HEK293 (cell line): ENCODE data around the gene GPN1.
A peak's percentile ranks its signal among the peaks of the same experiment; 100 is the strongest.
"Not testable (repeated sequence)": the region's sequence is repeated elsewhere in the genome, so short reads cannot be mapped to it uniquely, and the experiment has no call there.

Source experiments
- CTCF ChIA-PET: fragments of 350-600 bp; formaldehyde crosslinking; extraction: SDS; loops from one replicate; lab custom pipeline; 2021; ENCODE audit warnings: antibody characterized with exemption; lab: Yijun Ruan, JAX
- POLR2A ChIA-PET: fragments of 300-600 bp; formaldehyde crosslinking; extraction: SDS; loops from one replicate; lab custom pipeline; 2020; ENCODE audit warnings: antibody characterized with exemption, inconsistent platforms; lab: Yijun Ruan, JAX
- H3K27ac ChIP-seq: fragments of 200-500 bp; sonication (Bioruptor generic); 2 replicates; pipeline ENCODE4 v1.5.1; 2014; ENCODE audit warnings: low read depth, low read length, control low read depth, inconsistent platforms; ENCODE audit errors: extremely low read depth
- H3K36me3 ChIP-seq, 2 experiments: fragments of 200-500 bp in 1 of 2; sonication (Bioruptor generic) in 1 of 2; 1 replicate in 1 of 2; 2 replicates in 1 of 2; pipeline ENCODE4 v1.5.1; 2014 to 2017; ENCODE audit warnings: inconsistent platforms in 2 of 2, low read length in 2 of 2; ENCODE audit not compliant: control insufficient read depth in 2 of 2, insufficient read depth in 1 of 2
- H3K4me1 ChIP-seq: fragments of 200-500 bp; sonication (Bioruptor generic); 2 replicates; pipeline ENCODE4 v1.5.1; 2014; ENCODE audit warnings: mild to moderate bottlenecking, low read length, inconsistent platforms; ENCODE audit not compliant: control insufficient read depth, insufficient read depth
- H3K4me3 ChIP-seq: 2 replicates; pipeline ENCODE4 v1.5.1; 2011; ENCODE audit warnings: low read depth, mild to moderate bottlenecking, control low read depth, low read length, moderate library complexity
- H3K9me3 ChIP-seq: fragments of 200-500 bp; sonication (Bioruptor generic); 2 replicates; pipeline ENCODE4 v1.5.1; 2014; ENCODE audit warnings: low read depth, low read length, inconsistent platforms; ENCODE audit not compliant: control insufficient read depth, insufficient read depth
- MEIS1 ChIP-seq: sonication (generic); formaldehyde crosslinking; IDR thresholded peaks from 2 replicates; pipeline ENCODE4 v1.8.1; 2022; ENCODE audit warnings: missing genetic modification reagents, mild to moderate bottlenecking, borderline replicate concordance
- ZNF544 ChIP-seq: fragments of 450-650 bp; formaldehyde crosslinking; IDR thresholded peaks from 2 replicates; pipeline ENCODE4 v1.5.0; 2017; ENCODE audit warnings: missing biosample characterization, missing genetic modification characterization
- ZNF585B ChIP-seq: fragments of 450-650 bp; formaldehyde crosslinking; IDR thresholded peaks from 2 replicates; pipeline ENCODE4 v1.5.1; 2016; ENCODE audit warnings: missing biosample characterization, missing genetic modification characterization
- ZNF777 ChIP-seq: fragments of 450-650 bp; formaldehyde crosslinking; IDR thresholded peaks from 2 replicates; pipeline ENCODE4 v1.5.1; 2017; ENCODE audit warnings: missing biosample characterization, missing genetic modification characterization, borderline replicate concordance
- TF ChIP-seq, protein P1 (sequence below): IDR thresholded peaks from 2 replicates; pipeline ENCODE4 v1.6.1; 2011; ENCODE audit warnings: mild to moderate bottlenecking, low read depth, low read length, borderline replicate concordance
- TF ChIP-seq, protein P2 (sequence below): fragments of 450-650 bp; formaldehyde crosslinking; IDR thresholded peaks from 2 replicates; pipeline ENCODE4 v1.5.1; 2016; ENCODE audit warnings: missing biosample characterization, missing genetic modification characterization
- TF ChIP-seq, protein P3 (sequence below): fragments of 450-650 bp; formaldehyde crosslinking; IDR thresholded peaks from 2 replicates; pipeline ENCODE4 v1.5.1; 2016; ENCODE audit warnings: missing biosample characterization, missing genetic modification characterization
- TF ChIP-seq, protein P4 (sequence below): fragments of 450-650 bp; formaldehyde crosslinking; conservative IDR thresholded peaks from 2 replicates; pipeline ENCODE4 v1.5.1; 2016; ENCODE audit warnings: low read depth, missing biosample characterization, missing genetic modification characterization
- TF ChIP-seq, protein P5 (sequence below): fragments of 450-650 bp; formaldehyde crosslinking; IDR thresholded peaks from 2 replicates; pipeline ENCODE4 v1.5.1; 2017; ENCODE audit warnings: missing biosample characterization, missing genetic modification characterization
- TF ChIP-seq, protein P6 (sequence below): fragments of 450-650 bp; formaldehyde crosslinking; IDR thresholded peaks from 2 replicates; pipeline ENCODE4 v1.5.1; 2016; ENCODE audit warnings: missing biosample characterization, missing genetic modification characterization

GPN1 gene

DNA sequence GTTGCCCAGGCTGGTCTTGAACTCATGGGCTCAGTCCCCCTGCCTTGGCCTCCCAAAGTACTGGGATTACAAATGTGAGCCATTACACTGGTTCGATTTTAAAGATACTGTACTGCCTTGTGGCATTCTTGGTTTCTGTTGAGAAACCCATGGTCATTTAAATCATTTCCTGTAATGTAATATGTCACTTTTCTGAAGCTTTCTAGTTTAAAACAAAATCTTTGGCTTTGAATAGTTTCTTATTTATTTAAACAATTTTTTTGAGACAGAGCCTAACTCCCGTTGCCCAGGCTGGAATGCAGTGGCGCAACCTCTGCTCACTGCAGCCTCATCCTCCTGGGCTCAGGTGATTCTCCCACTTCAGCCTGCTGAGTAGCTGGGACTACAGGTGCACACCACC lies 37.1 kb upstream of the GPN1 start (continued):
- TF ChIP-seq, protein P1, sequence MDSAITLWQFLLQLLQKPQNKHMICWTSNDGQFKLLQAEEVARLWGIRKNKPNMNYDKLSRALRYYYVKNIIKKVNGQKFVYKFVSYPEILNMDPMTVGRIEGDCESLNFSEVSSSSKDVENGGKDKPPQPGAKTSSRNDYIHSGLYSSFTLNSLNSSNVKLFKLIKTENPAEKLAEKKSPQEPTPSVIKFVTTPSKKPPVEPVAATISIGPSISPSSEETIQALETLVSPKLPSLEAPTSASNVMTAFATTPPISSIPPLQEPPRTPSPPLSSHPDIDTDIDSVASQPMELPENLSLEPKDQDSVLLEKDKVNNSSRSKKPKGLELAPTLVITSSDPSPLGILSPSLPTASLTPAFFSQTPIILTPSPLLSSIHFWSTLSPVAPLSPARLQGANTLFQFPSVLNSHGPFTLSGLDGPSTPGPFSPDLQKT, result no peak
- TF ChIP-seq MEIS1 (CRISPR knock-in tag) (no peak), ZNF585B (tag by site-specific recombination) (no peak)
- TF ChIP-seq, protein P2, sequence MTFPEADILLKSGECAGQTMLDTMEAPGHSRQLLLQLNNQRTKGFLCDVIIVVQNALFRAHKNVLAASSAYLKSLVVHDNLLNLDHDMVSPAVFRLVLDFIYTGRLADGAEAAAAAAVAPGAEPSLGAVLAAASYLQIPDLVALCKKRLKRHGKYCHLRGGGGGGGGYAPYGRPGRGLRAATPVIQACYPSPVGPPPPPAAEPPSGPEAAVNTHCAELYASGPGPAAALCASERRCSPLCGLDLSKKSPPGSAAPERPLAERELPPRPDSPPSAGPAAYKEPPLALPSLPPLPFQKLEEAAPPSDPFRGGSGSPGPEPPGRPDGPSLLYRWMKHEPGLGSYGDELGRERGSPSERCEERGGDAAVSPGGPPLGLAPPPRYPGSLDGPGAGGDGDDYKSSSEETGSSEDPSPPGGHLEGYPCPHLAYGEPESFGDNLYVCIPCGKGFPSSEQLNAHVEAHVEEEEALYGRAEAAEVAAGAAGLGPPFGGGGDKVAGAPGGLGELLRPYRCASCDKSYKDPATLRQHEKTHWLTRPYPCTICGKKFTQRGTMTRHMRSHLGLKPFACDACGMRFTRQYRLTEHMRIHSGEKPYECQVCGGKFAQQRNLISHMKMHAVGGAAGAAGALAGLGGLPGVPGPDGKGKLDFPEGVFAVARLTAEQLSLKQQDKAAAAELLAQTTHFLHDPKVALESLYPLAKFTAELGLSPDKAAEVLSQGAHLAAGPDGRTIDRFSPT (tag by site-specific recombination), result no peak
- TF ChIP-seq, protein P3, sequence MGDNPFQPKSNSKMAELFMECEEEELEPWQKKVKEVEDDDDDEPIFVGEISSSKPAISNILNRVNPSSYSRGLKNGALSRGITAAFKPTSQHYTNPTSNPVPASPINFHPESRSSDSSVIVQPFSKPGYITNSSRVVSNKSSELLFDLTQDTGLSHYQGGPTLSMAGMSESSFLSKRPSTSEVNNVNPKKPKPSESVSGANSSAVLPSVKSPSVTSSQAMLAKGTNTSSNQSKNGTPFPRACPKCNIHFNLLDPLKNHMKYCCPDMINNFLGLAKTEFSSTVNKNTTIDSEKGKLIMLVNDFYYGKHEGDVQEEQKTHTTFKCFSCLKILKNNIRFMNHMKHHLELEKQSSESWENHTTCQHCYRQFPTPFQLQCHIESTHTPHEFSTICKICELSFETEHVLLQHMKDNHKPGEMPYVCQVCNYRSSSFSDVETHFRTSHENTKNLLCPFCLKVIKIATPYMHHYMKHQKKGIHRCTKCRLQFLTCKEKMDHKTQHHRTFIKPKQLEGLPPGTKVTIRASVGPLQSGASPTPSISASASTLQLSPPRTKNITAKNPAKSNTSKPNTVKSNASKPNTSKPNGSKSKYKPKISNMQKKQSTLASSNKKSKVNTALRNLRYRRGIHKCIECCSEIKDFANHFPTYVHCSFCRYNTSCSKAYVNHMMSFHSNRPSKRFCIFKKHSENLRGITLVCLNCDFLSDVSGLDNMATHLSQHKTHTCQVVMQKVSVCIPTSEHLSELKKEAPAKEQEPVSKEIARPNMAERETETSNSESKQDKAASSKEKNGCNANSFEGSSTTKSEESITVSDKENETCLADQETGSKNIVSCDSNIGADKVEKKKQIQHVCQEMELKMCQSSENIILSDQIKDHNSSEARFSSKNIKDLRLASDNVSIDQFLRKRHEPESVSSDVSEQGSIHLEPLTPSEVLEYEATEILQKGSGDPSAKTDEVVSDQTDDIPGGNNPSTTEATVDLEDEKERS (tag by site-specific recombination), result no peak

DNA sequence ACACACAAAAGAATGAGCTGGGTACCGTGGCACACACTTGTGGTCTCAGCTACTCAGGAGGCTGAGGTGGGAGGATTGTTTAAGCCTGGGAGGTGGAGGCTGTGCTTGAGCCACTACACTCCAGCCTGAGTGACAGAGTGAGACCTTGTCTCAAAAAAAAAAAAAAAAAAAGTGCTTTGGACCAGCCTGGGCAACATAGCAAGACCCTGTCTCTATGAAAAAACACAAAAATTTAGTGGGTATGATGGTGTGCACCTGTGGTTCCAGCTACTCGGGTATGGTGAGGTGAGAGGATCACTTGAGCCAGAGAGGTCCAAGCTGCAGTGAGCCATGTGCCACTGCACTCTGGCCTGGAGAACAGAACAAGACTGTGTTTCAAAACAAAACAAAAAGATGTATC lies 35.6 kb upstream of the GPN1 start:
- Histone ChIP-seq H3K36me3 (peaks cover 3 to 5% of the 10 kb centered on the region in 2 experiments; a peak in 2 of 3 replicates), H3K9me3 (no peaks in the 10 kb centered on the region), H3K27ac (no peak overlapping the region), H3K4me3 (no peak overlapping the region), H3K4me1 (peaks cover 5% of the 10 kb centered on the region; the same call in 1 of the 2 replicates)
- no peak for TF ChIP-seq ZNF777 (tag by site-specific recombination)
- TF ChIP-seq, protein P4, sequence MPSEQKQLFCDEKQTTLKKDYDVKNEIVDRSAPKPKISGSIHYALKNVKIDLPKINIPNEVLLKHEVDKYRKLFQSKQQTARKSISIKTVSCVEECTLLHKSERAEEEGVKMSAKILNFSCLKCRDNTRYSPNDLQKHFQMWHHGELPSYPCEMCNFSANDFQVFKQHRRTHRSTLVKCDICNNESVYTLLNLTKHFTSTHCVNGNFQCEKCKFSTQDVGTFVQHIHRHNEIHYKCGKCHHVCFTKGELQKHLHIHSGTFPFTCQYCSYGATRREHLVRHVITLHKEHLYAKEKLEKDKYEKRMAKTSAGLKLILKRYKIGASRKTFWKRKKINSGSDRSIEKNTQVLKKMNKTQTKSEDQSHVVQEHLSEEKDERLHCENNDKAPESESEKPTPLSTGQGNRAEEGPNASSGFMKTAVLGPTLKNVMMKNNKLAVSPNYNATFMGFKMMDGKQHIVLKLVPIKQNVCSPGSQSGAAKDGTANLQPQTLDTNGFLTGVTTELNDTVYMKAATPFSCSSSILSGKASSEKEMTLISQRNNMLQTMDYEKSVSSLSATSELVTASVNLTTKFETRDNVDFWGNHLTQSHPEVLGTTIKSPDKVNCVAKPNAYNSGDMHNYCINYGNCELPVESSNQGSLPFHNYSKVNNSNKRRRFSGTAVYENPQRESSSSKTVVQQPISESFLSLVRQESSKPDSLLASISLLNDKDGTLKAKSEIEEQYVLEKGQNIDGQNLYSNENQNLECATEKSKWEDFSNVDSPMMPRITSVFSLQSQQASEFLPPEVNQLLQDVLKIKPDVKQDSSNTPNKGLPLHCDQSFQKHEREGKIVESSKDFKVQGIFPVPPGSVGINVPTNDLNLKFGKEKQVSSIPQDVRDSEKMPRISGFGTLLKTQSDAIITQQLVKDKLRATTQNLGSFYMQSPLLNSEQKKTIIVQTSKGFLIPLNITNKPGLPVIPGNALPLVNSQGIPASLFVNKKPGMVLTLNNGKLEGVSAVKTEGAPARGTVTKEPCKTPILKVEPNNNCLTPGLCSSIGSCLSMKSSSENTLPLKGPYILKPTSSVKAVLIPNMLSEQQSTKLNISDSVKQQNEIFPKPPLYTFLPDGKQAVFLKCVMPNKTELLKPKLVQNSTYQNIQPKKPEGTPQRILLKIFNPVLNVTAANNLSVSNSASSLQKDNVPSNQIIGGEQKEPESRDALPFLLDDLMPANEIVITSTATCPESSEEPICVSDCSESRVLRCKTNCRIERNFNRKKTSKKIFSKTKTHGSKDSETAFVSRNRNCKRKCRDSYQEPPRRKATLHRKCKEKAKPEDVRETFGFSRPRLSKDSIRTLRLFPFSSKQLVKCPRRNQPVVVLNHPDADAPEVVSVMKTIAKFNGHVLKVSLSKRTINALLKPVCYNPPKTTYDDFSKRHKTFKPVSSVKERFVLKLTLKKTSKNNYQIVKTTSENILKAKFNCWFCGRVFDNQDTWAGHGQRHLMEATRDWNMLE (tag by site-specific recombination), result no peak
- TF ChIP-seq, protein P5, sequence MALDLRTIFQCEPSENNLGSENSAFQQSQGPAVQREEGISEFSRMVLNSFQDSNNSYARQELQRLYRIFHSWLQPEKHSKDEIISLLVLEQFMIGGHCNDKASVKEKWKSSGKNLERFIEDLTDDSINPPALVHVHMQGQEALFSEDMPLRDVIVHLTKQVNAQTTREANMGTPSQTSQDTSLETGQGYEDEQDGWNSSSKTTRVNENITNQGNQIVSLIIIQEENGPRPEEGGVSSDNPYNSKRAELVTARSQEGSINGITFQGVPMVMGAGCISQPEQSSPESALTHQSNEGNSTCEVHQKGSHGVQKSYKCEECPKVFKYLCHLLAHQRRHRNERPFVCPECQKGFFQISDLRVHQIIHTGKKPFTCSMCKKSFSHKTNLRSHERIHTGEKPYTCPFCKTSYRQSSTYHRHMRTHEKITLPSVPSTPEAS (tag by site-specific recombination), result 0 out of 2 replicates have a peak, but pooled peaks have one; percentile 32
- TF ChIP-seq, protein P6, sequence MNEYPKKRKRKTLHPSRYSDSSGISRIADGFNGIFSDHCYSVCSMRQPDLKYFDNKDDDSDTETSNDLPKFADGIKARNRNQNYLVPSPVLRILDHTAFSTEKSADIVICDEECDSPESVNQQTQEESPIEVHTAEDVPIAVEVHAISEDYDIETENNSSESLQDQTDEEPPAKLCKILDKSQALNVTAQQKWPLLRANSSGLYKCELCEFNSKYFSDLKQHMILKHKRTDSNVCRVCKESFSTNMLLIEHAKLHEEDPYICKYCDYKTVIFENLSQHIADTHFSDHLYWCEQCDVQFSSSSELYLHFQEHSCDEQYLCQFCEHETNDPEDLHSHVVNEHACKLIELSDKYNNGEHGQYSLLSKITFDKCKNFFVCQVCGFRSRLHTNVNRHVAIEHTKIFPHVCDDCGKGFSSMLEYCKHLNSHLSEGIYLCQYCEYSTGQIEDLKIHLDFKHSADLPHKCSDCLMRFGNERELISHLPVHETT (tag by site-specific recombination), result no peak
- no peak for TF ChIP-seq ZNF544 (tag by site-specific recombination)
- POLR2A ChIA-PET, result interaction anchor here (0.7 kb wide), 1 partner anchor 152 kb away, joined by 3 read pairs; no protein-coding TSS in a partner anchor
- CTCF ChIA-PET, result no interaction called here

DNA sequence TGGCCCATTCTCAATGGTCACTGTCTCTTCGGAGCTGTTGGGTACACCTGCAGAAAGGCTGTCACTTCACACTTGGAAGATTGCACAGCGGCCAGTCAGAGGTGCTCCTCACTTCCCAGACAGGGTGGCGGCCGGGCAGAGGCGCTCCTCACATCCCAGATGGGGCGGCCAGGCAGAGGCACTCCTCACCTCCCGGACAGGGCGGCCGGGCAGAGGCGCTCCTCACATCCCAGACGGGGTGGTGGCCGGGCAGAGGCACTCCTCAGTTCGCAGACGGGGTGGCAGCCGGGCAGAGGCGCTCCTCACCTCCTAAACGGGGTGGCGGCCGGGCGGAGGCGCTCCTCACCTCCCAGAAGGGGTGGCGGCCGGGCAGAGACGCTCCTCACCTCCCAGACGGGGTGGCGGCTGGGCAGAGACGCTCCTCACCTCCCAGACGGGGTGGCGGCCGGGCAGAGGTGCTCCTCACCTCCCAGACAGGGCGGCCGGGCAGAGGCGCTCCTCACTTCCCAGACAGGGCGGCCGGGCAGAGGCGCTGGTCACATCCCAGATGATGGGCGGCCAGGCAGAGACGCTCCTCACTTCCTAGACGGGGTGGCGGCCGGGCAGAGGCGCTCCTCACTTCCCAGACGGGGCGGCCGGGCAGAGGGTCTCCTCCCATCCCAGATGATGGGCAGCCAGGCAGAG lies 34.7 kb upstream of the GPN1 start:
- H3K4me3 ChIP-seq, H3K27ac ChIP-seq, H3K4me1 ChIP-seq, POLR2A ChIA-PET, H3K9me3 ChIP-seq, CTCF ChIA-PET: not testable (repeated sequence)
- peaks cover 3 to 13% of the 10 kb centered on the region in 2 experiments; a peak in 2 of 3 replicates for H3K36me3 ChIP-seq

DNA sequence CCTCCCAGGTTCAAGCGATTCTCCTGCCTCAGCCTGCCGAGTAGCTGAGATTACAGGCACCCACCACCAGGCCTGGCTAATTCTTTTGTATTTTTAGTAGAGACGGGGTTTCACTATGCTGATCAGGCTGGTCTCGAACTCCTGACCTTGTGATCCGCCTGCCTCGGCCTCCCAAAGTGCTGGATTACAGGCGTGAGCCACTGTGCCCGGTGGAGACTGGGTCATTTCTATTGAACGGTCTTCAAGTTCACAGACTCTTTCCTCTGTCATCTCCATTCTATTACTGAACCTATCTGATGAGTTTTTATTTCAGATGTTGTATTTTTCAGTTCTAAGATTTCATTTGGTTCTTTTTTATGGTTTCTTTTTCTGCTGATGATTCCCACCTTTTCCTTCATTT lies 33.4 kb upstream of the GPN1 start:
- H3K4me3 ChIP-seq, H3K9me3 ChIP-seq, POLR2A ChIA-PET, H3K4me1 ChIP-seq, H3K27ac ChIP-seq, CTCF ChIA-PET: not testable (repeated sequence)
- peaks cover 9 to 26% of the 10 kb centered on the region in 2 experiments for H3K36me3 ChIP-seq
